GM23248 (cell line): ENCODE results near the gene SGK1.

Source experiments
- EZH2 ChIP-seq: fragments of 200-600 bp; sonication (generic); IDR thresholded peaks from 2 replicates; pipeline ENCODE4 v1.6.1; 2018; ENCODE audit warnings: antibody characterized with exemption, mild to moderate bottlenecking; ENCODE audit not compliant: insufficient read depth, poor library complexity, severe bottlenecking
- EZH2phosphoT487 ChIP-seq: fragments of 200-600 bp; sonication (generic); IDR thresholded peaks from 2 replicates; pipeline ENCODE4 v1.6.1; 2018; ENCODE audit warnings: antibody characterized with exemption, moderate library complexity, mild to moderate bottlenecking, low read depth; ENCODE audit not compliant: insufficient read depth

DNA sequence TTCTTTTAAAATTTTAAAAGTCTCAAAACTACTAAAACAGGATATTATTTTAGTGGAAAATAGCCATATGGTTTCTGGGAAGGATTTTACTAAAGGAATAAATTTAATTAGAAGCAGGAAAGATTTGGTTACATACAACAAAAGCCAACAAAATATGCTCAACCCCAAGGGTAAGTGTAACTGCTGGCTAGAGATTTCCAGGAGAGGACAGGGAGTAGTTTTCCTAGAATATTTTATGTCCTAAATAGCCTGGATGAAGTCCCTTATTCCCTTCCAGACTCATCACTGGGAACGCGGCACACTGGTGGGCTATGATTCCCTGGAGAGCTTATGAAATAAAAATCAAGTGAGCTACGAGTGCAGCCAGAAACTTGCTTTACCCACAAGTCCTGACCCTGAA is 66.6 kb downstream of the SGK1 start:
- TF ChIP-seq EZH2phosphoT487, result no peak
- TF ChIP-seq EZH2, result no peak
